ENCODE results near the gene PON2. TPM values are rescaled to one million over a fixed set of nuclear protein-coding genes. Genes with fewer than 3 reads are reported as not detected.

The PON2 gene
- total and polyA plus RNA-seq, 10 donors = 7.6 to 56.8 (median 32.7) TPM

GRCh38 chr7:95476072-95476847, 41.4 kb upstream of the PON2 start:
- 88 to 94% (median 88%) methylated on average over 9 of the region's 9 CpGs for WGBS, 5 donors

GRCh38 chr7:95473276-95473985, 38.6 kb upstream of the PON2 start:
- 82 to 87% (median 87%) methylated on average over 9 of the region's 9 CpGs for WGBS, 5 donors
- no peak for DNase-seq
- Histone ChIP-seq H3K36me3 (no peaks in the 10 kb centered on the region), H3K9me3 (no peaks in the 10 kb centered on the region), H3K4me3 (no peak overlapping the region), H3K4me1 (peaks cover 0 to 23% (median 7%) of the 10 kb centered on the region in 6 donors), H3K27ac (no peak overlapping the region), H3K27me3 (replicated peaks in 1 of 7) (no peaks in the 10 kb centered on the region)
- intact Hi-C loops (cut with DNase I; ENCODE audit: low total_unique reads) = no loop called here
- no peak for TF ChIP-seq CTCF (IDR thresholded peaks at IDR 0.05 in 8 of 11, conservative IDR thresholded peaks at IDR 0.05 in 3 of 11)
- TF ChIP-seq POLR2A (IDR thresholded peaks at IDR 0.05) = no peak
- TF ChIP-seq POLR2AphosphoS5 (IDR thresholded peaks at IDR 0.05) = no peak

More at GRCh38 chr7:95476072-95476847, 41.4 kb upstream of the PON2 start:
- intact Hi-C loops (cut with DNase I; ENCODE audit: low total_unique reads) = loop anchor here (5.0 kb wide), 1 partner anchor 1024 kb away; no protein-coding TSS in a partner anchor
- Histone ChIP-seq H3K27ac (no peak overlapping the region), H3K9me3 (no peaks in the 10 kb centered on the region), H3K4me3 (no peak overlapping the region), H3K4me1 (peaks cover 0 to 10% (median 0%) of the 10 kb centered on the region in 6 donors), H3K36me3 (no peaks in the 10 kb centered on the region), H3K27me3 (replicated peaks in 1 of 7) (no peaks in the 10 kb centered on the region)
- no peak for DNase-seq
- TF ChIP-seq CTCF (IDR thresholded peaks at IDR 0.05 in 8 of 11, conservative IDR thresholded peaks at IDR 0.05 in 3 of 11) (no peak), POLR2A (IDR thresholded peaks at IDR 0.05) (no peak), POLR2AphosphoS5 (IDR thresholded peaks at IDR 0.05) (no peak)

- Histone ChIP-seq H3K4me3 (no peak overlapping the region), H3K27ac (no peak overlapping the region), H3K36me3 (no peaks in the 10 kb centered on the region), H3K27me3 (replicated peaks in 1 of 7) (no peaks in the 10 kb centered on the region), H3K9me3 (no peaks in the 10 kb centered on the region), H3K4me1 (peaks cover 0 to 23% (median 7%) of the 10 kb centered on the region in 6 donors)
- DNase-seq = no peak
- TF ChIP-seq CTCF (IDR thresholded peaks at IDR 0.05 in 8 of 11, conservative IDR thresholded peaks at IDR 0.05 in 3 of 11) (no peak), POLR2A (IDR thresholded peaks at IDR 0.05) (no peak), POLR2AphosphoS5 (IDR thresholded peaks at IDR 0.05) (no peak)
- WGBS, 5 donors = 58 to 78% (median 69%) methylated on average over 8 of the region's 8 CpGs
- intact Hi-C loops (cut with DNase I; ENCODE audit: low total_unique reads) = no loop called here
Observed at GRCh38 chr7:95472581-95473161, 37.8 kb upstream of the PON2 start.

Data from spleen (tissue), 11 donors.